ENCODE data around the gene MARK3. TPM values are rescaled to one million over a fixed set of nuclear protein-coding genes. Genes with fewer than 3 reads are reported as not detected.

MARK3 gene
- total and polyA plus RNA-seq, 2 donors (not counting 1 experiment from before 2014, with no cell fraction given), result 73.0 to 142 TPM

GRCh38 chr14:103521951-103522563 is 136.8 kb downstream of the MARK3 start:
- 2% methylated on average over 74 of the region's 74 CpGs for WGBS (ENCODE audit: insufficient coverage)
- intact Hi-C loops (cut with micrococcal nuclease), result loop anchor here (1.0 kb wide), 1 partner anchor 7 kb away; the partner anchor contains the start of gene TRMT61A
- Histone ChIP-seq H3K79me2 (ENCODE audit: control insufficient read depth, insufficient read depth, low read length) (no peaks in the 10 kb centered on the region), H3K9ac (ENCODE audit: low read length) (peak overlapping the region; percentile 66), H2AFZ (ENCODE audit: insufficient read depth, low read depth, low read length, poor library complexity, severe bottlenecking) (peak overlapping the region; percentile 67), H3K4me2 (replicated peaks; ENCODE audit: low read depth, low read length, poor library complexity, severe bottlenecking) (peak overlapping the region; percentile 98), H3K4me3 (ENCODE audit: control extremely low read depth in 1 of 5, extremely low read depth in 1 of 5, insufficient read depth in 1 of 5, low read depth in 2 of 5, low read length in 4 of 5) (peak overlapping the region; percentile 26 to 75 (median 52)), H3K27me3 (replicated peaks in 1 of 4; ENCODE audit: control extremely low read depth in 1 of 4, control insufficient read depth in 3 of 4, insufficient read depth in 4 of 4, low read length in 3 of 4) (peaks cover 0 to 32% (median 11%) of the 10 kb centered on the region in 4 experiments), H3K27ac (ENCODE audit: low read length in 2 of 2) (no peak overlapping the region), H4K20me1 (ENCODE audit: control insufficient read depth, insufficient read depth, low read length, poor library complexity, severe bottlenecking) (peaks cover 11% of the 10 kb centered on the region), H3K9me3 (ENCODE audit: control extremely low read depth in 1 of 3, control insufficient read depth in 2 of 3, insufficient read depth in 1 of 3, low read length in 2 of 3) (peaks cover 0 to 14% (median 0%) of the 10 kb centered on the region in 3 donors), H3K36me3 (replicated peaks in 1 of 2; ENCODE audit: control extremely low read depth in 1 of 2, control insufficient read depth in 1 of 2, extremely low read depth in 1 of 2, insufficient read depth in 2 of 2, low read length in 1 of 2) (no peaks in the 10 kb centered on the region), H3K4me1 (ENCODE audit: control insufficient read depth in 2 of 2, insufficient read depth in 2 of 2, low read length in 2 of 2) (peaks cover 27 to 41% of the 10 kb centered on the region in 2 donors)
- TF ChIP-seq CTCF (IDR thresholded peaks at IDR 0.05), result no peak
- peak; percentile 96 for TF ChIP-seq EZH2 (IDR thresholded peaks at IDR 0.05; ENCODE audit: borderline replicate concordance, insufficient read depth, low read depth, low read length, poor library complexity, severe bottlenecking)
- Mint-ChIP-seq H3K4me3 (peak overlapping the region; percentile 82), H3K4me1 (peaks cover 25% of the 10 kb centered on the region), H3K27me3 (peaks cover 3% of the 10 kb centered on the region), H3K27ac (no peak overlapping the region), H3K9me3 (ENCODE audit: insufficient read depth) (no peaks in the 10 kb centered on the region)
- ChIA-PET CTCF (interaction anchor here (1.3 to 6.1 kb wide), 5 partner anchors 7 to 158 kb away, joined by 3 to 128 read pairs (median 4); partner anchors contain the start of gene TRMT61A), POLR2A (interaction anchor here (0.7 kb wide), 1 partner anchor 1205 kb away, joined by 3 read pairs; no protein-coding TSS in a partner anchor)
- DNase-seq (peak; percentile 57), ATAC-seq (ENCODE audit: low read depth) (no peak)

All from B cell (primary cell).